NCI-H2107 (cell line): ENCODE results near the gene ZNF157.
"Not testable (repeated sequence)": the region's sequence is repeated elsewhere in the genome, so short reads cannot be mapped to it uniquely, and the experiment has no call there.

Experiments used
- DNase-seq: peaks from one replicate; lab custom pipeline; 2025; lab: John Stamatoyannopoulos, UW

The ZNF157 gene

DNA sequence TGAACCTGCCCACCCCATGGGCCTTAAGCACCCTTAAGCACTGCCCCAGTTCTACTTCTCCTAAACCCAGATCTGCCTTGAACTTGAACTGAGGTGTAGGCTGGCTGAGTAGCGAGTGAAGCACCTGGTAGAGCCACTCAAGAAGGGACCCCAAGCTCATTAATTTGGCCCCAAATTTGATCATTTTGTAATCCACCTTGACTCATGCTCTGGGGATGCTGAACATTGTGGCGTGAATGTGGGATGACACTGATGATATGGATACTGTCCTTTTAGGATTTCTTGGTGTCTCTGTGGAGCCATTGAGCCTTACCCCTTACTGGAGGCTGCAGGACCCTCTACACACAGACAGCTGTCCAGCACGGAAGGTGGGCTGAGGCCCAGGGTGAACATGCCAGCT is at the start of gene ZNF157:
ZNF157 (plus strand) TSS at position 301 of the 400 bp plus-strand sequence; CDS start at position 392, 91 bp downstream.
- DNase-seq: no peak

DNA sequence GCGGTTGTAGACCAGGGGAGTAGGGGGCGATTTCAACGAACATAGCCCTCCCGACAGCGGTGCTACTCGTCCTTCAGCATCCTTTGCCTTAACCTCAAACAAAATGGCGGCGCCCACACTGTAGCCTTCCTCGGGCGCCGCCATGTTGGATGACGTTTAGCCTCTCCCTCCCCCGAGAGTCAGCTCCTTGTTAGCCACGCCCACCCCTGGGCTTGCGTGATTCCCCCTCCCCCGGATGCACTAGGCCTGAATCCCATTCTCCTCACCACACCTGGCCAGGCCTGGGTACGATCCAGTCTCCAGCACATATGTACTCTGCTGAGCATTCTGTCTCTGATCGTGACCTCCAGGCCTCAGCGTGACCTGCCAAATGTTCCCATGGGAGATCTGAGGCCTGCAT is 49.0 kb upstream of the ZNF157 start:
- DNase-seq: no peak

DNA sequence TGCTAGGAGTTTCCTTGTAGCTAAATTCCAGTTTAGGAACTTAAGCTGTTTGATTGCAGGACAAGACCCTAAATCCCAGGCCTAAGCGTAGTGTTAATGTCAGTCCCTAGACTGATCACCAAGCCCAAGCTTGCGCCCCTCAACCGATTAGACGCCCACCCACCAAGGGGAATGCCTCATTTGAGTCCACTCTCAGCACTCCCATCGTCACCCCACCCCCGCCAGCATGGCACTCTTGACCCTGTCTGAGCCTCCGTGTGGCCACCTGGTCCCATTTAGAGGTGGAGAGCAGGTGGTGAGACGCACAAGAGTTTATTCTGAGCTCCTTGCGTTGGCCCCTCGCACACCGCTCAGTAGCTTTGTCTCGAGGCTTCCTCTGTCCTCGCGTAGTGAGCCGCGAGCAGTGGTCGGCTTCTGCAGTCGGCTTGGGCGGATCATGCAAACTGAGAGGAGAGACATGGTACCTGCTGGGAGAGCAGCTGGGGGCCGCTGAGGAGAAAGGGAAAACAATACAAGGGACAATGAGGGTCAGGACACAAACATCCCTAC is 48.5 kb upstream of the ZNF157 start:
- DNase-seq: no peak

DNA sequence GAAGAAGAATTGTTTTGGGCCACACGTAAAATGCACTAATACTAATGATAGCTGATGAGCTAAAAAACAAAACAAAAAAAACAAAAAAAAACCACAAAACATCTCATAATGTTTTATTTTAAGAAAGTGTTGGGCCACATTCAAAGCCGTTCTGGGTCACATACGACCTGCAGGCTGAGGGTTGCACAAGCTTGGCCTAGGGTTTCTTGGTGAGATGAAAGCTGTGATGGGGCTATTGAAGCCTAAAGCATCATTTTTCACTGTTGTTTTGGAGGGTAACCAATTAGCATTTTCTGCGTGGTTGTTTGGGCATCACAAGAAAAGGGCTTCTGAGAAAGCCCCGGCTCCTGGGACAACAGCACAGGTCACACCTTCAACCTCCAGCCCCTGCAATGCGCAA is 42.5 kb upstream of the ZNF157 start:
- no peak for DNase-seq

DNA sequence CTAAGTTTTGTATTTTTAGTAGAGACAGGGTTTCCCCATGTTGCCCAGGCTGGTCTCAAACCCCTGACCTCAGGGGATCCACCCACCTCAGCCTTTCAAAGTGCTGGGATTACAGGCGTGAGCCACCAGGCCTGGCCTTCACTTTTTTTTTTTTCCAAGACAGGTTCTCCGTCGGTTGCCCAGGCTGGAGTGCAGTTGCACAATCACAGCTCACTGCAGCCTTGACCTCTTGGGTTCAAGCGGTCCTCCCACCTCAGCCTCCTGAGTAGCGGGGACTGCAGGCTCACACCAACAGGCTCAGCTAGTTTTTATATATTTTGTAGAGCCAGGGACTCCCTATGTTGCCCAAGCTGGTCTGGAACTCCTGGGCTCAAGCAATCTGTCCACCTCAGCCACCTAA is 37.6 kb upstream of the ZNF157 start:
- not testable (repeated sequence) for DNase-seq

DNA sequence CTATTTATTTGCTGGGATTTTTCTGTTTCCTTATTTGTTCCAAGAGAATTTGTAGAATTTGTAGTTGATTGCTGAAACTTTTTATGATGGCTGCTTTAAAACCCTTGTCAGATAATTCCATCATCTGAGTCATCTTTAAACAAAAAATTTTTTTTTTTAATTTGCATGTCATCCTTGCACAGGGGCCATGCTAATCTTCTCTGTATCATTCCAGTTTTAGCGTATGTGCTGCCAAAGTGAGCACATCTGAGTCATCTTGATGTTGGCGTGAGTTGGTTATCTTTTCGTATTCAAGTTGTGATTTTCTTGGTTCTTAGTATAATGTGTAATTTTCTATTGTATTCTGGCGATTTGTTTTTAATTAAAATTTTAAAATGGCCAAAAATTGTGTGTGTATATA is 18.7 kb upstream of the ZNF157 start:
- DNase-seq: no peak

DNA sequence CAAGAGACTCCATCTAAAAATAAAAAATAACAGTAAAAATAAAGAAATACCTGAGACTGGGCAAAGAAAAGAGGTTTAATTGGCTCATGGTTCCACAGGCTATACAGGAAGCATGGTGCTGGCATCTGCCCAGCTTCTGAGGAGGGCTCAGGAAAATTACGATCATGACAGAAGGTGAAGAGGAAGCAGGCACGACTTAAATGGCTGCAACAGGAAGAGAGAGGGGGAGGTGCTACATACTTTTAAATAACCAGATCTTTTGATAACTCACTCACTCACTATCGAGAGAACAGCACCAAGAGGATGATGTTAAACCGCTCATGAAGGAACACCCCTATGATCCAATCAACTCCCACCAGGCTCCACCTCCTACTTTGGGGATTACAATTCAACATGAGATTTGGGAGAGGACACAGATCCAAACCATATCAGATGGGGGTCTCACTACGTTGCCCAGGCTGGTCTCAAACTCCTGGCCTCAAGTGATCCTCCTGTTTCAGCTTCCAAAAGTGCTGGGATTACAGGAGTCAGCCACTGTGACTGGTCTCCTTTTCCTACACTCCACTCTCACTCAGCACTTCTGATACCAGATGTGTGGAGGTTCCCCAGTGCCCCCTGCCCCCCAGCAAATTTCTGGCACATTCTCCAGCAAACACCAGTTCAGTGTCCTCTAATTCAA is 11.9 kb upstream of the ZNF157 start:
- DNase-seq: no peak

DNA sequence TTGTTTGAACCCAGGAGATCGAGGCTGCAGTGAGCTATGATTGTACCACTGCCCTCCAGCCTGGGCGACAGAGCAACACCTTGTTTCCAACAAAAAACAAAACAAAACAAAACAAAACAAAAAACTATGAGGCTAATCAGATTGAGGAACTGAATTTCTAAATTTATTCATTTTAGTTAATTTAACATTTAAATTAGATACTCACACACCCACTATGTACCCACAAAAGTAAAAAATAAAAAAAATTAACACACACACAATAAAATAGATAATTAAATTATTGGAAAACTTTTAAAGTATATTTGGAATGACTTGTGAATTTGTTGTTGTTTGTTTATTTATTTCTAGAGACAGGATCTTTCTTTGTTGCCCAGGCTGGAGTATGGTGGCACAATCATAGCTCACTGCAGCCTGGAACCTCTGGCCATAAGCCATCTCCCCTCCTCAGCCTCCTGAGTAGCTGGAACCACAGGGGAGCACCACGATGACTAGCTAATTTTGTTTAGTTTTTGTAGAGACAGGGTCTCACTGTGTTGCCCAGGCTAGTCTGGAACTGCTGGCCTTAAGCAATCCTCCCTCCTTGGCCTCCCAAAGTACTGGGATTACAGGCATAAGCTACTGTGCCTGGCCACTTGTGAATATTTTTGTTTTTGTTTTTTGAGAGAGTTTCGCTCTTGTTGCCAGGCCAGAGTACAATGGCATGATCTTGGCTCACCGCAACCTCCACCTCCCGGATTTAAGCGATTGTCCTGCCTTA is 9.8 kb upstream of the ZNF157 start:
- DNase-seq: no peak

DNA sequence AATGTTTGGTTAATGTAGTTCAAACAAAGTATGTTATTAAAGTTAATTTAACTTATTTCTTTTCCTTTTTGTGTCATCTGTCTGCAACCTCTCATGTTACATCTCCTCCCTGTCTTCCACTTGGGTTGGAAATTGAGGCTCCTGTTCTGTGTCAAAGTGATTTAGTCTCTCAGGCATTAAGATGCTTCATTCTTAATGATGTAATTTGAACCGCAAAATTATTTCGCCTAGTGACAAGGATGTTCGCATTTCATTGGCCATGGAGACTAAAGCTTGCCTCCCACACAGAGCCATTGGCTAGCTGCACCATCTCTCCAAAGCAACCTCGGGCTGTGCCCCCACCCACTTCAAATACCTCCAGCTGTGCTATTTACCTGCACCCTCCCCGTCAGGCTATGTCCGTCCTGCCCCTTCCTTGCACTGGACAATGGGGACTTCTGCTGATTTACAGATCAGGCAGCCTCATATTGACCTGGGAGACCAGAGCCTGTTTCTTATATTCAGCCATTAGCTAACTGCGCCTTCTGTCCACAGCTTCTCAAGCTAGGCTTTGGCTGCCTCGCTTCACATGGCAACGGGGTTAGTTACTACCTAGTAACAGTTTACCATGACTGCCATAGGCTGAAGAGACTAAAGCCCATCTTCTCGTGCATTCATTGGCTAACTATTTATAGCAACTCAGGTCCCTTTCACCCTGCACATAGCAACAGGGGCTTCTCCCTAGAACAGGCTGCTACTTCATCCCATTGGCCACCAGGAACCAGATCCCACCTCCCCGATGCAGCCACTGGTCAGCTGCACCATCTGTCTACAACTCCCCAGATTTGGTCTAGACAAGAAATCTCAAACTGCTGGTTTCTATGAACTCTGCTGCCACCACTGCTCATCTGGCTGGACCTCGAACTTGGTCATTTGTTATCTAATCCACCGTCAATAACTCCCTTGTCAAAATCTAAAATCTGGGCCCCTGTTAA is 8.6 kb upstream of the ZNF157 start:
- DNase-seq: peak; percentile 64

DNA sequence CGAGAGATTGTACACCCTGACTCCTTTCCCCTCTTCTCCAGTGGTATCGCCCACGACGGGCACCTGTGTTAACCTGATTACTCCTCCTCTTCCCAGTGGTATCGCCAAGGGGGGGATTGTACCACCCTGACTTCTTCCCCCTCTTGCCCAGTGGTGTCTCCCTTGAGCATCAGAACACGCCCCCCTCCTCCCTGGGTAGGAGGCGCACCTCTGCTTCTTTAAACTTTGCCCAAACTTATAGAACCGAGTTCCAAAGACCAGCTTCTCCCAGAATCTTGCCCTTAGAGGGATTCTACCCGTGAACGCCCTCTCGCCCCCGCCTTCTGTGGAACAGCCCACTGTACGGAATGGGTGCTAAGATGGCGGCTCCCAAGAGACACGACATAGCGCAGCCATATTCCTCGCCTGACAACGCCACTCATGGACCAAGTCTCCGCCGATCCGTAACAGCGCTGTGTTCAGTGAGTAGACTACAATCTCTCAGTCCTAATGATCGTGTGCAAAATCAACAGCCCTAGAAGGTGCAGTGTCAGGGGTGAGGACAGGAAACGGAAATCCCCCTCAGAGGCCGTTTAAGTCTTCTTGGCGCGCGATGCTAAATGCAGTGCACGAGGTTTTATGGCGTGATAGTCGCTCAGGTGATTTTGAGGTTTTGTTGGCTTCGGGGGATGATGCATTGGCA is 4.2 kb upstream of the ZNF157 start:
- DNase-seq: peak; percentile 63

DNA sequence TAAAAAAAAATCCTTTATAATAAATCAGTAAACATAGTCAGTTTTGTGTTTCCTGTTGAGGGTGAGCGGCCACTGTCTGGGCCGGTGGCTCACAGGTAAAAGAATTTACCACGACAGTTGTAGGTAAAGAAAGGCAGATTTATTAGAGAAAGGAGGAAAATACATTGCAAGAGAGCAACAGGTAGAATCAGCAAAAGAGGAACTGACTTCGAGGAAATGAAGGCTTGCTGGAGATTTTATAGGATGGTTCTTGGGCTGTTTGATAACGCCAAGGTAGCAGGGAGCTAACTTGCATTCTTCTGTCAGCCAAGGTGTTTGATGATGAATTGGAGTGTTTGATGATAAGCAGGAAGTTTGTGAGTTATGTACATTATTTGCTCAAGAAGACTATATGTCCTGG is 2.8 kb downstream of the ZNF157 start:
- no peak for DNase-seq

DNA sequence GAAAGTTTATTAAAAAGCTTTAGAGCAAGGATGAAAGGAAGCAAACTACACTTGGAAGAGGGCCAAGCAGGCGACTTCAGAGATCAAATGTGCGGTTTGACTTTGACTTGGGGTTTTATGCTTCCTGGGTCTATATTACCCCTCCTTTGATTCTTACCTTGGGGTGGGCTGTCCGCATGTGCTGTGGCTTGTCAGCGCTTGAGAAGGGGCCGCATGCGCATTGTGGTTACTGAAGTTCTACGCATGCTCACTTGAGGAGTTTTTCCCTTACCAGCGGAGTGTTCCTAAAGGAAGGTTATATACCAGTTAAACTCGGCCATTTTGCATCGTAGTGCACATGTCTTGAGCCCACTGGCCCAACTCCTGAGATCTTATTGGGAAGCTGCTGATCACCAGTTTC is 9.9 kb downstream of the ZNF157 start:
- no peak for DNase-seq

DNA sequence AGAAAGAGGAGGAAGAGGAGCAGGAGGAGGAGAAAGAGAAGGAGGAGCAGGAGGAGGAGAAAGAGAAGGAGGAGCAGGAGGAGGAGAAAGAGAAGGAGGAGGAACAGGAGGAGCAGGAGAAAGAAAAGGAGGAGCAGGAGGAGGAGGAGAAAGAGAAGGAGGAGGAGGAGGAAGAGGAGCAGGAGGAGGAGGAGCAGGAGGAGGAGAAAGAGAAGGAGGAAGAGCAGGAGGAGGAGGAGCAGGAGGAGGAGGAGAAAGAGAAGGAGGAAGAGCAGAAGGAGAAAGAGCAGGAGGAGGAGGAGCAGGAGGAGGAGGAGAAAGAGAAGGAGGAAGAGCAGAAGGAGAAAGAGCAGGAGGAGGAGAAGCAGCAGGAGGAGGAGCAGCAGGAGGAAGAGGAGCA is 10.5 kb downstream of the ZNF157 start:
- not testable (repeated sequence) for DNase-seq

DNA sequence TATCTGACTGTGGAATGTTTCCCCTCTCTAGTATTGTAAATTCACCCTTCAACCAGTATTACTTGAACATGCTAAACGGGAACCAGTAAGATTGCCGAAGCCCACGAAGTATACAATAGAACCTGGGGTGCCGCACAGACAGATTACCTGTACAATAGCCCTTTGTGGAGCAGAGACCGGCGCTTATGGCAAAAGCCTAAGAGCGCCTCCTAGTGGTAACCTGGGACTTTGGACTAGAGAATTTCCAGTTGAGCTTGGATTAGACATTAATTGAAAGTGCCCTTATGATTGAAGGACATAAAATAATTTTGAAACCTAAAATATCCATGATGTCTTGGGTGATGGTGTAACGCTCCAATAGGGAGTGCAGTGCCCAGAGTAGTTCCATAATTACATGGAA is 14.1 kb downstream of the ZNF157 start:
- peak; percentile 55 for DNase-seq

DNA sequence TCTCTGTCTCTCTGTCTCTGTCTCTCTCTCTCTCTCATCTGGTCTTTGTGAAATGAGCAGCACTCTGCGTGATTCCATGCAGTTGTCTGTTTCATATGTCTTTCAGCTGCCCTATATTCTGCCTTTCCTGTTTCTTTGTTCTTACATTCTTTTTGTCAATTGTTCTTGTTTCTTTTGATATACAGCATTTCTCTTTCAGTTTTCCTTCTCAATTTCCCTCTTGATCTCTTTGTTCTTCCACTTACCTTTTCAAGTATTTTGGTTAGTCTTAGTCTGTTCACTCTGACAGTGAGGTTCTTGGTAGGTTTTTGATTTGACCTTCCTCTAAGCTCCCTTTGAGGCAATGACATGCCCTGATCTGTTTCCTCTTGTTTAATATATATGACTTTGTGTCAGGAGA is 20.4 kb downstream of the ZNF157 start:
- DNase-seq: no peak

DNA sequence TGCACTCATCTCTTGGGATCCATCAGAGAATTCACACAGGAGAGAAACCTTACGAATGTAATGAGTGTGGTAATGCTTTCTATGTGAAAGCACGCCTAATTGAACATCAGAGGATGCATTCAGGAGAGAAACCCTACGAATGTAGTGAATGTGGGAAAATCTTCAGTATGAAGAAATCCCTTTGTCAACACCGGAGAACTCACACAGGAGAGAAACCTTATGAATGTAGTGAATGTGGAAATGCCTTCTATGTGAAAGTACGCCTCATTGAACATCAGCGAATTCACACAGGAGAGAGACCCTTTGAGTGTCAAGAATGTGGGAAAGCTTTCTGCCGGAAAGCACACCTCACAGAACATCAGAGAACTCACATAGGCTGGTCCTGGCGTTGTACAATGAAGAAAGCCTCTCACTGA is 42.8 kb downstream of the ZNF157 start:
- no peak for DNase-seq

DNA sequence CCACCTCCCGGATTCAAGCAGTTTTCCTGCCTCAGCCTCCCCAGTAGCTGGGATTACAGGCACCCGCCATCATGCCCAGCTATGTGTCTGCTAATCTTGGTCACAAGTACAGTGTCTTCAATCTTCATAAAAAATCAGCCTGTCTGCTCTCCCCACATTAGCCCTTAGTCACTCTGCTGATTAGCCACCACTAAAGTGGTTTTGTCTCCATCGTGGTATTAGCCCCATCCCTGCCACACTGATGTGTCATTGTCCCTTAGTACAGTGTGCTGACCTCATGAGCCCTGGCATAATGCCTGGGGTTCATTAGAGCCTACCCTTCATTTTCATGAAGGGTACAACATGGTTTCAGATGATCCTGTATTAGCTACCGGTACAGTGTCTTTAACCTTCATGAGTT is 49.9 kb downstream of the ZNF157 start:
- no peak for DNase-seq

DNA sequence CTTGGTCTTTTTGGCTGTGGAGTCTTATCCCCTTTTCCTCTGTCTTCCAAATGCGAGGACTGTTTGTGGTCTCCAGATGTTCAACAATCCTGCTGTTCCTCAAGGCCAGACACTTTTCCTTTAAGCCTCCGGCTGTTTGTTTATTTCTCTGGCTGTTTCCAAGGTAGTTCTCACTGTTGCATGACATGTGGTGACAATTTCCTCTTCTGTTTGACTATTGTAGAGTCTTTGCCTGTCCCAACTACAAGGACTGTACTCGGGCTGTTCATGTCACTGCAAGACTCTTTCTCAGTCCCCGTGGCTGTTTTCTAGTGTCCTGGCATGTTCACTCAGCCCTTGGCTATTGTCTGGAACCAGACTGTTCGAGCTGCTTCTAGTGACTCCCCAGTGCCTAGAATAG is 50.6 kb downstream of the ZNF157 start:
- no peak for DNase-seq

DNA sequence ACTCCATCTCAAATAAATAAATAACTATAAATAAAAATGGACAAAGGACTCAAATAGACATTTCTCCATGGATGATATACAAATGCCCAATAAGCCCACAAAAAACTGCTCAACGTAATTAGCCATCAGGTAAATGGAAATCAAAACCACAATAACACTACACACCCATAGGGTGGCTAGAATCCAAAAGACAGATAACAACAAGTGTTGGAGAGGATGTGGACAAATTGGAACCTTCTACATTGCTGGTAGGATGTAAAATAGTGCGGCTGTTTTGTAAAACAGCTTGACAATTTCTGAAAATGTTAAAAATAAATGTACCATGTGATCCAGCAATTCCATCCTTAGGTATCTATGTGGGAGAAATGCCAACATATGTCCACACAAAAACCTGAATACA is 52.1 kb downstream of the ZNF157 start:
- no peak for DNase-seq

DNA sequence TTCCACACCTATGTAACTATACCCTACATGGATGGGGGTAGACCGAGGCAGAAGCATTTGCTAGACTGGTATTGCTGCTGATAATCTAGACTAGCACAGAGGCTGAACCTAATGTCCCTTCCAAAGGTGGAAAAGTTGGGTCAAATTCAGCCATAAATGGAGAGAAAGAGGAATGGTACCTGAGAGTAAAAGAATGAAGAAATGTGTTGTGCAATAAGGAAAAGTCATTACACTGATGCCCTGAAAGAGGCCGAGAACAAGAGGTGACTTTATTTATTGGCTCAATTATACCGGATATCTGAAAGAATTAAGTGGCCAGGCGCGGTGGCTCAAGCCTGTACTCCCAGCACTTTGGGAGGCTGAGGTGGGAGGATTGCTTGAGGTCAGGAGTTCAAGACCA is 60.5 kb downstream of the ZNF157 start:
- DNase-seq: no peak

DNA sequence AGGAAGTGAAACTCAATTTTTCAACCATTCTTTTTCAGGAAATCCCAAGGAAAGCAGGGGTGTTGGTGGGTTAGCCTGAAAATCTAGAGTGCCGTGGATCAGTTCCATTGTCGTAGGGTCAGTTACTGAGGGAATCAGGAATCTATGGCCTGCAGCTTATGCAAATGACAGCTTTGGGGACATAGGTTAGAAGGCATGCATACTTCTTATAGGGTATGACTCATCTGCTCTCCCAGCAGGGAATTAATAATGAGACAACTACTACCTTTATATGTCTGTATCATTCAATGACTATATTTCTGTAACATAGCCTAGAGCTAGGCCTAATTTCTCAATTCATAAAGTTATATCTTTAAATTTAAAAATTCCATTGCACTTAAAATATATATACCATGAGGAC is 76.1 kb downstream of the ZNF157 start:
- no peak for DNase-seq

DNA sequence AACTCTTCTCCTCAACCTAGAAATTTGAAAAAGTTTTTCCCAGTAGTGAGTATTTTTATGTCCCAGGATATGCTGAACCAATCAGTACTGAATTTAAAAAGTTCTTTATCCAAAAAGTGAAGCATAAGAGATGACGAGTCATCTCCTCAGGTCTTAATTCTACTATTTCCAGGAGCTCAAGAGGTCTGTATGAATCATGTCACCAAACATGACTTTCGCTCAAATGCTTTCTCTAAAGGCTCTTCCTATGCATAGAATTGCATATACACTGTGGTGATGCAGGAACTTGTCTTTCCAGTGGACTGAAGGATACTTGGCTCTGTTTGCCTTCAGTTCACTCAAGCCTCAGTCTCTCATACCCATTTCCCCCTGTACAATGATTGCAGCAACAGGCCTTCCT is 76.6 kb downstream of the ZNF157 start:
- no peak for DNase-seq
